ENCODE data around the gene MED28. TPM values are rescaled to one million over a fixed set of nuclear protein-coding genes. Genes with fewer than 3 reads are reported as not detected.

MED28 gene
- total and polyA plus RNA-seq, 3 donors from 2014 or later: 22.8 to 51.7 (median 27.3) TPM

DNA sequence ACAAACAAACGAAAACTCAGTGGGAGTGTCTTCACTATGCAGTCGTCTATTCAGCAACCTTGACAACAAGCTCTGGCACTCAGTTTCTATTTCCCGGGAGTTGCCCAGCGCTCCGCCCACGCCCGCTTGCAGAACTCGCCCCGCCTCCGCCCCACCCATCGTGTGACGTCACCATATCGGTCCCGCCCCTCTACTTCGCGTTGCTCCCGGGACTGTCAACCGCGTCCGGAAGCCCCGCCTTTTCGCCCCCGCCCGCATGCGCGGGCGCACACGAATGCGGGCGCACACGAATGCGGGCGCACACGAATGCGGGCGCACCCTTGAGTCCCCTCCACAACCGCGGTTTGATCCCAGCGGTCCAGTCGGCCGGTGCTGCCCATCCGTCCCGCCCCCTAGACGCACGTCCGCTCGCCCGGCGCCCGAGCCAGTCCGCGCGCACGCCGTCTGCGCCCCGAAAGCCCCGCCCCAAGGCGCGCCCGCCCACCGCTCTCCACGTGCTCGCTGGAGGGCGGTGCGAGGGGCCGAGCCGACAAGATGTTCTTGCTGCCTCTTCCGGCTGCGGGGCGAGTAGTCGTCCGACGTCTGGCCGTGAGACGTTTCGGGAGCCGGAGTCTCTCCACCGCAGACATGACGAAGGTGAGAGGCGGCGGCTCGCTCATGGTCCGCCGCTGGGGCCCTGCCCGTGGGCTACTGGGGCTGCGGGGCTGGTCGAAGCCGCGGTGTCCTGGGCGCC lies 37.3 kb upstream of the MED28 start, which contains the start of gene LAP3:
LAP3 (plus strand) TSS at position 267 of the 733 bp plus-strand sequence; CDS start at position 535, 268 bp downstream.
- Histone ChIP-seq H3K4me3 (peak within 1 kb of the TSS; percentile 82 to 90), H3K36me3 (ENCODE audit: low read depth, missing control alignments) (no peaks in the 10 kb centered on the region), H3K27me3 (no peaks in the 10 kb centered on the region), H3K4me1 (peaks cover 21% of the 10 kb centered on the region), H3K9me3 (no peaks in the 10 kb centered on the region), H3K27ac (peak within 1 kb of the TSS; percentile 93 to 95)
- intact Hi-C loops (cut with DNase I; ENCODE audit: low total_unique reads): no loop called here
- WGBS, 2 donors: 1% methylated on average over 24 to 75 of the region's 91 CpGs
- peak; percentile 99 for DNase-seq
- TF ChIP-seq, protein P1, sequence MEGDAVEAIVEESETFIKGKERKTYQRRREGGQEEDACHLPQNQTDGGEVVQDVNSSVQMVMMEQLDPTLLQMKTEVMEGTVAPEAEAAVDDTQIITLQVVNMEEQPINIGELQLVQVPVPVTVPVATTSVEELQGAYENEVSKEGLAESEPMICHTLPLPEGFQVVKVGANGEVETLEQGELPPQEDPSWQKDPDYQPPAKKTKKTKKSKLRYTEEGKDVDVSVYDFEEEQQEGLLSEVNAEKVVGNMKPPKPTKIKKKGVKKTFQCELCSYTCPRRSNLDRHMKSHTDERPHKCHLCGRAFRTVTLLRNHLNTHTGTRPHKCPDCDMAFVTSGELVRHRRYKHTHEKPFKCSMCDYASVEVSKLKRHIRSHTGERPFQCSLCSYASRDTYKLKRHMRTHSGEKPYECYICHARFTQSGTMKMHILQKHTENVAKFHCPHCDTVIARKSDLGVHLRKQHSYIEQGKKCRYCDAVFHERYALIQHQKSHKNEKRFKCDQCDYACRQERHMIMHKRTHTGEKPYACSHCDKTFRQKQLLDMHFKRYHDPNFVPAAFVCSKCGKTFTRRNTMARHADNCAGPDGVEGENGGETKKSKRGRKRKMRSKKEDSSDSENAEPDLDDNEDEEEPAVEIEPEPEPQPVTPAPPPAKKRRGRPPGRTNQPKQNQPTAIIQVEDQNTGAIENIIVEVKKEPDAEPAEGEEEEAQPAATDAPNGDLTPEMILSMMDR (IDR thresholded peaks at IDR 0.05): peak in 1 of 3 experiments; percentile 11
- TF ChIP-seq POLR2A (IDR thresholded peaks at IDR 0.05): peak; percentile 86

DNA sequence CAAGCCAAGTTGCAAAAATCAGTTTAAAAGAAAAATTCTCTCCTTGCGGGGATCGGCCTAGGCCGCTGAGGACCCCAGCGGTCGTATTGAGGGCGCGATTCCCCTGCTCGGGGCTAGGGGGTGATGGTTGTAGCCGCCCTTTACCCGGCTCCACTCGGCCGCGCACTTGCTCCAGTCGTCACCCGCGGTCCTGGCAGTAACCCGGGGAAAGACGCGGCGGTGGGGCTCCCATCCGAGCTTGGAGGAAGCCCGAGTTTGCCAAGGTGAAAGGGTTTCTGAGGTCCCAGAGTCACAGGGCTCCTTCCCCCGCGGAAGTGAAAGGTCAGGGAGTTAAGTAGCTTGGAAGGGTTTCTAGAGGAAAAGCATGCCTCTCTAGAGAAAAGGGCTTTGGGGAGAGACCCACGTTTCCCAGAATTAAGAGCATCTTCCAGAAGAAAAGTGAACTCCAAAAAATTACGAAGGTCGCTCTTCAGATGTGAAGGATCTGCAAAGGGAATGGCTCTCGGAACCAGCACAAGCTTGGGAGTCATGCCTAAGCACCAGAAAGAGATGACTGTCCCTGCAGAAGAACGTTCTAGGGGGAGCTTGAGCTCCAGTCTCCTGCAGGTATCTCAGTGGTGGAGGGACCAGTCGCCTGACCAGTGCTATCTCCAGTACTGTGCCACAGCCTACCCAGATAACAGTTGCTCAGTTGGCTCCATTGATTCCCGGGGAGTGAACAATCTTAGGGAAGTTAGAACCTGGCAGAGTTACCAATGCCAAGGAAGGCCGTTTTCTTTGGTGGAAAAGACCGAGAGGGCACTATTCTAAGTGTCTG lies 36.6 kb upstream of the MED28 start:
- Histone ChIP-seq H3K9me3 (no peaks in the 10 kb centered on the region), H3K27me3 (no peaks in the 10 kb centered on the region), H3K4me3 (peak overlapping the region; percentile 82 to 90), H3K36me3 (ENCODE audit: low read depth, missing control alignments) (no peaks in the 10 kb centered on the region), H3K4me1 (peaks cover 21% of the 10 kb centered on the region), H3K27ac (peak overlapping the region; percentile 93 to 95)
- intact Hi-C loops (cut with DNase I; ENCODE audit: low total_unique reads): no loop called here
- peak; percentile 61 for DNase-seq
- no peak for TF ChIP-seq POLR2A (IDR thresholded peaks at IDR 0.05)
- TF ChIP-seq, protein P1 (IDR thresholded peaks at IDR 0.05): no peak
- WGBS, 2 donors: 1 to 2% methylated on average over 22 to 31 of the region's 33 CpGs

DNA sequence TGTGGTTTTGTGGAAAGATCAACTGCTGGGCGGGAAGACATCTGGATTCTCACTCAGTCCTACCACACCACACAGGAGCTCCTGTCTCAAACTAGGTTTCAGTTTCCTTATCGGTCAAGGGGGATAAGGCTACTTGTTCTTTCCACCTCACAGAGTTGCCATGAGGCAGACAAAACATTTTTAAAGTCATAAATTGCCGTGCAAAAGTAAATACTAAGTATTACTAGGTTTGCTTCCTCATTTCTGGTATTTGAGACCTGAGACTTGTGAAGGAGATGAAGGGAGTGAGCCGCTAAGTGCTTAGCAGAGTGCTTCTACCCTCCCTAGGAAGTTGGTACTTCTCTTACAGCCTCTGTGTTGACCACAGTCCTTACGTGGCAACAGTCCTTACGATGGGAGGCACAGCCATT lies 36.0 kb upstream of the MED28 start:
- TF ChIP-seq POLR2A (IDR thresholded peaks at IDR 0.05): no peak
- TF ChIP-seq, protein P1 (IDR thresholded peaks at IDR 0.05): no peak
- H3K27ac ChIP-seq: peak overlapping the region; percentile 93 to 95
- H3K4me1 ChIP-seq: peaks cover 21% of the 10 kb centered on the region
- H3K9me3 ChIP-seq: no peaks in the 10 kb centered on the region
- no peaks in the 10 kb centered on the region for H3K36me3 ChIP-seq (ENCODE audit: low read depth, missing control alignments)
- H3K27me3 ChIP-seq: no peaks in the 10 kb centered on the region
- DNase-seq: no peak
- H3K4me3 ChIP-seq: peak overlapping the region; percentile 82 to 90
- 43 to 47% methylated on average over 6 of the region's 6 CpGs for WGBS, 2 donors
- intact Hi-C loops (cut with DNase I; ENCODE audit: low total_unique reads): no loop called here

DNA sequence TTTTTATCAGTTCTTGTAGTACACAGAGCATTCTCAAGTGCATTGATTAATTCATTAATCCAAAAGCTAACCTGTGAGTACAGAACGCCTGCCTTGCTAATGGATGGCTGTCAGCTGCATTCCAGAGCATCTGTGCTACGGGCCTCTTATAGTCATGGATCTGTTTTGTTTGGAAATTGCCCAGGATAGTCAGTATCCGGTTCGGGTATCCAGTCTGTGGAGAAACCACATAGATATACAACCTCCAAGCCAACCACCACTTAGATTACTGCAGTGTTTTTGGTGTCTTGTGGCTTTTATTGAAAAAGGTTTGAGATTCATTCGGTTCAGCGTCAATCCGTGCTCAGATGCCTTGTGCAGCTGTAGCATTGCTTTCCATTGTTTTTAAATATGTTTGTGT lies 33.5 kb upstream of the MED28 start:
- TF ChIP-seq, protein P1 (IDR thresholded peaks at IDR 0.05): no peak
- no peak for TF ChIP-seq POLR2A (IDR thresholded peaks at IDR 0.05)
- Histone ChIP-seq H3K27ac (no peak overlapping the region), H3K4me1 (peaks cover 21% of the 10 kb centered on the region), H3K36me3 (ENCODE audit: low read depth, missing control alignments) (no peaks in the 10 kb centered on the region), H3K4me3 (no peak overlapping the region), H3K9me3 (no peaks in the 10 kb centered on the region), H3K27me3 (no peaks in the 10 kb centered on the region)
- intact Hi-C loops (cut with DNase I; ENCODE audit: low total_unique reads): no loop called here
- no peak for DNase-seq
- WGBS, 2 donors: 56 to 58% methylated on average over 7 of the region's 7 CpGs
